Bone marrow (tissue), 2 donors: ENCODE measurements around the gene MYH14.
"Not testable (repeated sequence)": the region's sequence is repeated elsewhere in the genome, so short reads cannot be mapped to it uniquely, and the experiment has no call there.

Experiments used
- DNase-seq, 2 donors: peaks; one replicate each; lab custom pipeline; 2025; lab: John Stamatoyannopoulos, UW

Gene MYH14

DNA sequence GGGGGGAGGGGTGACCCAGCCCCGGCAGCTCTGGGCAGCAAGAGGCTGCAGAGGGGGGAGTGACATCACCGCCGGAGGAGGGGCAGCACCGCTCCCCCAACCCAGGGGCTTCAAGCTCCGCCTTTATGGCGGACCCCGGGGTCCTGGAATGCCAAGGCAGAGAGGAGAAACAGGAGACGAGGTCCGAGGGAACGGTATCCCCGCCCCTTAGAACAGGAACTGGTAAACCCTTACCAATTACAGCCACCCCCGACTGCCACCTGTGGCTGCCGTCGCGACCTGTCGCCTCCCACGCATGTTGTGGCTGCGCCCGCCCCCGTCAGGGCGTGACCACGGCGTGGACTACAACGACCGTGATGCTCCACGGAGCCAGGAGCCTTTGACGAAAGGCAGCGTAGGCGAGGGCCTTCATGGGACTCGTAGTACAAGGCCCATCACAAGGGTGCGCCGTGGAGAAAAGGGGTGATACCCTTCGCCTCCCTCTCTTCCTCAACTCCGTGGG is 129.9 kb downstream of the MYH14 start:
- peak in 1 of 2 donors; percentile 96 for DNase-seq

- DNase-seq: peak in 1 of 2 donors; percentile 96
These were observed 130.6 kb downstream of the MYH14 start for GRCh38 chr19:50333737-50334617.

DNA sequence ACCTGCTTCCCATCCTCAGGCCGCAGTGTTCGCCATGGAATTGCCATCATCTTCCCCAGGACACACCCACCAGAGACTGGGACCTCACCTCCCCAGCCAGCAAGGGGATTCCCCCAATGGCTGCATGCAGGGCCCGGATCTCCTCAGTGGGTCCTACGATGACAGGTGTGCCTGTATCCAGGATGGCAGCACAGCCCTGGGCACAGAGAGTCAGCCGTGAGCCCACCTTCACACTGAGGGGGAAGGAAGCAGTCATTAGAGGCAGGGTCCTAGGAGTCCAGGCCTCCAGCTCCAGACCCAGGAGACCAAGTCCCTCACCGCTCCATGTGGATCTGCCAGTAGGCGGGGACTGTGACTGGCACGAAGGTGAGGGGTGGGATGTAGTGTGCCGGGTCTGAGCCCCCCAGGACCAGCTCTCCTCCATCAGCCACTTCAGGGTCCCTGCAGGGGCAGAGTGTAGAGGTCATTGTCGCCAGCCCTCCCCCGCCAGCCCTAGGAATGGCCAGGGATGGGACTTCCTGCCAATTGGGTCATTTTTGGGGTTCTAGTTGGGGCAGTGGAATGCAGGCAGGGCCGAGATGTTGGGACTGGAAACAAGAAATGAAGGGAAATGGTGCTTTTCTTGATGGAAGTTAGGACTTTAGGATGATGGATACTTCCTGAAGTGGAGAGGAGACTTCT is 131.5 kb downstream of the MYH14 start:
- no peak for DNase-seq

DNA sequence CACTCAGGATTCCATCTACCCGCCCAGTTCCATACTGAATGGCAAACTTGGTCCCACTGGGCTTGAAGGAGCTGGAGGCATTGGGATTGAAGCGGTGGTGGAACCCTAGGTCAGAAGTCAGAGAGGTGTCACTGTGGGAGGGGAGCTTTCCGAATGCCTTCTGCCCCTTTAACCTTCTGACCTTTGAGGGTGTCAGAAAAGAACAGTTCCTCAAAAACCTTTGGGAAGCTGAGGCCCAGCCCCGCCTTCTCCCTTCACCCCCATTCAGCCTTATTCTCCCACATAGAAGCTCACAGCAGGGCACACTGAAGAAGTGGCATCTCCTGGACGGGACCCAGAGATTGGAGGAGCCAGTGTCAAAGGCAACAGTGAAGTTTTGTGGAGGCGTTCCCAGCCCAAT is 133.6 kb downstream of the MYH14 start:
- DNase-seq: not testable (repeated sequence)

DNA sequence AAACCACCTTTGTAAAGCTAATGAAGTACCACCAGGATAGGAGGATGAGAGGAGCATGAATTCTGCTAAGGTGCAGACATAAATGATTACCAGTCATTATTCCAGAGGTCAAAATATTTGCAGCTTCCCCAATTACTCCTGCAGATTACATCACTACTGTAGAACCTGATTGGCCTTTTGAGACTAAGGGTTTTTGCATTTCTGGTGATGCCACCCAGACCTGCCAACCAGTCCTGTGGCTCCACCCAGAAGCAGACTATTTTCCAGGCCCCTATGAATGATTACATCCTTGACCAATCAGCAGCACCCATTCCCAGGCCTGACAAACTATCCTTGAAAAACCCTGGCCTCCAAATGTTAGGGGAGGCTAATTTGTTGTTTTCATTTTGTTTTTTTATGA is 136.9 kb downstream of the MYH14 start:
- DNase-seq: no peak

GRCh38 chr19:50341091-50341564 is 137.7 kb downstream of the MYH14 start:
- DNase-seq: no peak

DNA sequence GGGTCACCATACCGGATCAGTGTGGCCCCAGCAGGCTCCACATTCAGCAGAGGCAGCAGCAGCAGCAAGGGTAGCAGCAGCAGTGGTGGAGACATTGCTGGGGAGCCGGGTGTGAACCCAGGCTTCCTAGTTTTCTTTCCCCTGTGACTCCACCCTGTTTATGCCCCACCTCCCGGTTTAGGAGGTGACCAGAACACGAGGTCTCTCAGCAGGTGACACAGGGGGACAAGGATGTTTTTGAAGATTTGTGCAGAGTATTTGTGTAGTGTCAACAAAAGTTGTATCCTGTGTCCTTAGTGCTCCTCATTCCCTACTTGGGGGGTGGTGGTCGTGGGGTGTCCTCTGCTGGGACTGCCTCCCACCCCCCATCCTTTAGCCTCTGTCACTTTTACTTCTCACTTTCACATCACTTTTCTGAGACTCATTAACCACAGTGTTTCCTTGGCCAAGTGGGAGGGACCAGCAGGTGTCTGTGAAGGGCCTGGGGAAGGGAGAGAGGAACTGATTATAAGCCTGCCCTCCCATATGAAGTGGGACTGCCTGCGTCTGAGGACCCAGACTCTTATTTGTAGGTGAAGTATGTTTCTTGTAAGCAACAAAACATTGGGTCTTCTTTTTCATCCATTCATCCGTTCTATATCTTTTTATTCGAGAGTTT is 141.4 kb downstream of the MYH14 start:
- no peak for DNase-seq

GRCh38 chr19:50347089-50347581 is 143.7 kb downstream of the MYH14 start:
- not testable (repeated sequence) for DNase-seq

GRCh38 chr19:50349277-50350057 is 146.0 kb downstream of the MYH14 start:
- DNase-seq: no peak

GRCh38 chr19:50352242-50352641 is 148.8 kb downstream of the MYH14 start:
- no peak for DNase-seq

GRCh38 chr19:50353487-50353880 is 150.1 kb downstream of the MYH14 start:
- not testable (repeated sequence) for DNase-seq

GRCh38 chr19:50356691-50357177 is 153.3 kb downstream of the MYH14 start:
- no peak for DNase-seq

DNA sequence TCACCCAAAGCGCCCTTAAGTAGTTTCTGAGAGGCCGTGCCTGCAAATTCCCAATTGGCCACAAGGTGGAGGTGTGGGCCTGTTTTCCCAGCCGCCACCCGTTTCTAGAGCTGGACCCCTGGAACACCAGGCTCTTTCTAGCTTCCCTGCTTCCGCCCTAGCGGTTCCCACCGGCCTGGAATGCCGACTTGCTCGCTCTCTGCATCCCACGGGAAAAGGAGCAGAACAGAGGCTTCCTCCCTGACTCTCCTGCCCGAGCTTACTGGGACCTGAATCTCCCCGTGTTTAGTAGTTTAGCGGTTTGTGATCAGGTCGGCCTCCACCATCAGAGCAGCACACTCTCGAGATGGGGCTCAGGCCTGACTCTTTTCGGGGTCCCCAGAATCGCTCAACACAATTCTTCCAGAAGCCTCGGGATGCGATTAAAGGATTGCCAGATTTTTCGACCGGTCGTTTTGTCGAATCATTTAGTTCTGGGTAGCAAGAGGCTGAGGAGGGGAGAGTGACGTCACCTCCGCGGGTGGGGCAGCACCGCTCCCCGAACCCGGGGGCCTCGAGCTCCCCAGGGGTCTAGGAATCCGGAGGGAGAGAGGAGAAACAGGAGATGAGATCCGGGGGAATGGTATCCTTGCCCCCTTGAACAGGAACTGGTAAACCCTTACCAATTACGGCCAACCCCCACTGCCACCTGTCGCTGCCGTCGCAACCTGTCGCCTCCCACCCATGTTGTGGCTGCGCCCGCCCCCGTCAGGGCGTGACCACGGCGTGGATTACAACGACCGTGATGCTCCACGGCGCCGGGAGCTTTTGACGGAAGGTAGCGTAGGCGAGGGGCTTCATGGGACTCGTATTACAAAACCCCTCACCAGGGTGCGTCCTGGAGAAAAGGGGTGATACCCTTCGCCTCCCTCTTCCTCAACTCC is 154.0 kb downstream of the MYH14 start:
- peak; percentile 73 to 92 for DNase-seq

DNA sequence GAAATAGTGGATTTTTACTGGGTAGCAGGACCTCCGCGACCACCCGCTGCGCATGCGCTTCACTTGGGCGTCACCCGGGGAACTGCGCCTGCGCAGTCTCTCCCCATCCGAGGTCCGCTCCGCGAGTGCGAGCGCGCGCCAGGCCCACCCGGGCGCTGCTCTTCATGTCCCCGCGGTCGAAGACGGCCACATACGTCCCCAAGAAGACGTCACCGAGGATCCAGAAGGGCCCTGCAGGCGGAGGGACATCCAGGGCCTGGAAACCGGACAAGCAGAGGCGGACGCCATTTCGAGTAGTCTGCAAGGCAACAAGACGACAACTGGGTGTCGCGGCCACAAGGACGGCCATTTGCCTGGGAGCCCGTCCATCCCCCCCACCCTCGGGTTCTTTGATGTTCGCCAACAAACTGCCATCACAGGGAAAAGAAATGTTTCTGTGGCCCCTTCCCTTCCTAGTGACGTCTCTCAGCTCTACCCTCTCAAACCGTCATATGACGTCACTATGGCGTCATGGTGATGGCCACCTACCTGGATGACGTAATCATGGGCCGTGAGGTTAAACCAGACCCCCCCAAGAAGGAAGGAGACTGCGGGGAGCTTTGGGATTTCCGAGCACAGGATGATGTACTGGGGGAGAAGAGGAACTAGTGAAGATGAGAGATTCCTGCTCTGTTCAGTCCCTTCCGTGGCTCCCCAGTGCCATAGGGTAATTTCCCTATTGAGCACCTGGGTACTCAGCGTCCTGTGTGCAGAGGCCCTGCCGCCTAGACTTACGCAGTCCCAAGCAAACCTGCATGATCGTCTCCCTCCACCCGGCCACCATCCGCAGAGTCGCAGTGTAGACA is 155.3 kb downstream of the MYH14 start:
- peak; percentile 36 to 71 for DNase-seq

- no peak for DNase-seq
These were observed 156.0 kb downstream of the MYH14 start for GRCh38 chr19:50359328-50359818.
